Stimulated activated CD8-positive, alpha-beta memory T cell treated with anti-CD3 and anti-CD28 coated beads, Interleukin-4, amount 100 ng/mL, for 1 hour (primary cell): ENCODE results near the gene KAZN.

Source experiments
- DNase-seq, 2 donors: peaks; one replicate each; pipeline ENCODE4 v3.0.0-alpha.2; 2020; ENCODE audit warnings: low read depth in 2 of 2, low spot score in 1 of 2

Gene KAZN

DNA sequence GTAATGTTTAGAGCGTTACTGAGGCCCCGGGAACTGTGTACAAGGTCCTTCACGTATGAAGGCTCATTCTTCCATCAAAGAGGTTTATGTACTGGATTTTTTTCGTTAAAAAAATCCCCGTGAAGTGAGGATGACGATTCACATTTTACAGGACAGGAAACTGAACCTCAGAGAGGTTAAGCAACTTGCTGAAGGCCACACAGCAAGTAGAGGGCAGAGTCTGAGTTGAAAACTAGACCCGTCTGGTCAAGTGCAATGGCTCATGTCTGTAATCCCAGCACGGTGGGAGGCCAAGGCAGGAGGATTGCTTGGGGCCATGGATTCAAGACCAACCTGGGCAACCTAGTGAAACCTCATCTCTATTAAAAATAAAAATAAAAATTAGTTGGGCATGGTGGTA, 140.2 kb downstream of the KAZN start:
- no peak for DNase-seq

DNA sequence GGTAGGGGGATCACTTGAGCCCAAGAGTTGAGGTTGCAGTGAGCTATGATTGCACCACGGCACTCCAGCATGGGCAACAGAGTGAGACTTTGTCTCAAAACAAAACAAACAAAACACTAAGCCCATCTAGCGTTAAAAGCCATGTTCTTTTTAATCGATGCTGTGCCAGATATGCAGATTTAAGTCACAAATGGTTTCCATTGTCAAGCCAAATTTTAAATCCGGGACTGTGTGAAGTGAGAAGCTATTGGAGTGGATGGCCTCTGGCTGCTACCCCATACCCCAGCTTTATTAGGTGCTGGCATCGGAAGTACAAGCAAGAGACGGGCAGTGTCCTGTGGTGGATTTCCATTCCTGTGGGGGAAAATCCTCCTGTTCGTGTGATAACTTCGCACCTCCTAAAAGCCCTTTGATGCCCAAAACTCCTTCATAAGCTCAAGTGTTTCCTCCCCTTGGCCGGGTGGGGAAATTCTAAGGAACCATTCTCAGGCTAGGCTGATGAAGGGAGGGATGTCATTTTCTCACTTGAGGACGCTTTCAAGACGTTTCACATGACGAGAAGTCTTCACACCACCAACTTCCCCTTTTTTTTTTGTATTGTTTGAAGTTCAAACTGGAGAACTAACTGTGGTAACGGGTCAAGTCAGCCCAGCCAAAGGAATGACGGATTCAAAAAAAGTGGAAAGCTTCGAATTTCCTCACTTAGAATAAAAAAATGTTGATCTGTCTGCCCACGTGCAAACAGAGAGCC, 140.8 kb downstream of the KAZN start:
- no peak for DNase-seq

DNA sequence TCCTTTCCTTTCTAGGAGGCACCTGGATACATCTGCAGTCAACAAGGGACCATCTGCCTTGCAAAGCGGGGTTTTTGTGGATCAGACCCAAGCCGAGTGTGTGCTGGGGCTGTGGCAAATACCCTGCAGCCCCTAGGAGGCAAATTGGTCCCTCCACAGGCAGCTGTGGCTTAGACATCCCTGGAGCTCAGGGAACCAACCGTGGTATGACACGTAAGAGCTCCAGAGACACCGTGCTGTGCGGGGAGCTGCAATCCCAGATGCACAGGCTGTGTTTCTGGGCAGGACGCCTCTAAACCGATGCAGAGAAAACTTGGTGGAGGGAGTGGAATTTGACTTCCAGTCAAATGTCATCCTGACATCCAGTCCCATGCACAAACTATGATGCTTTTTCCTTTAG, 141.5 kb downstream of the KAZN start:
- no peak for DNase-seq

DNA sequence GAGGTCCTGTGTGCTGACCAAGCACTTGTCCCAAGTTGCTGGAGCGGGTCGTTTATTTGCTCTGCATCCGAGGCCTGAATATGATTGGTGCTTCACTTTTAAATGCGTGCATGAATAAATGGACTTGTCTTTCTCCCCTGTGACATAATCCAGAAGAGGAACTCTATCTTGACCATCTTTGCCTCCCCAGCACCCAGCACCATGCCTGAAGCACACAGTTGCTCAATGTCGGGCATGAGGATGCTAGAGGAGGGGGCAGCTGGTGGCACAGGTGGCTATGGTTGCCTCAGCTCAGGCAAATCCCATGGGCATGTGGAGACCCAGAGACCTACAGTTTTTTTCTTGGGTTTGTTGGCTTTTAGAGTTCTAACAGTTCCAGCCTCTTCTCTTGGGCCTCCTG, 142.6 kb downstream of the KAZN start:
- no peak for DNase-seq

DNA sequence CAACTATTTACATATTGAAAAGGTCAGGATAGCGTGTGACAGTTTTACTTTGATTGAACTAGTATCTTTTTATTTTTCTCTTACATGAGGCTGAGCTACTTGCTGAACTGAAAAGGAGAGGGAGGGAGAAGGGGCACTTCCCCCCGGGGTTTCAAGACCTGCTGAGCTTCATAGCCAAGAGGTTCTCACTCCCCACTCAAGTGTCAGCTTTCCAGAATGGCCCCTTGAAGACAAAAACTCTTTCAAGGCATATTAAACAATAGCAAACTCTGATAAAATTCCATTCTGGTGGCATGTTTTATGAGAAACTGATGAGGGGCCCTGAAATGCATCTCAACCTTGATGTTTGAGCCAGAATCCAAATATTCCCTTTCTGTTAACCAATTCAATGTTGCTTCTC, 143.0 kb downstream of the KAZN start:
- DNase-seq = no peak

DNA sequence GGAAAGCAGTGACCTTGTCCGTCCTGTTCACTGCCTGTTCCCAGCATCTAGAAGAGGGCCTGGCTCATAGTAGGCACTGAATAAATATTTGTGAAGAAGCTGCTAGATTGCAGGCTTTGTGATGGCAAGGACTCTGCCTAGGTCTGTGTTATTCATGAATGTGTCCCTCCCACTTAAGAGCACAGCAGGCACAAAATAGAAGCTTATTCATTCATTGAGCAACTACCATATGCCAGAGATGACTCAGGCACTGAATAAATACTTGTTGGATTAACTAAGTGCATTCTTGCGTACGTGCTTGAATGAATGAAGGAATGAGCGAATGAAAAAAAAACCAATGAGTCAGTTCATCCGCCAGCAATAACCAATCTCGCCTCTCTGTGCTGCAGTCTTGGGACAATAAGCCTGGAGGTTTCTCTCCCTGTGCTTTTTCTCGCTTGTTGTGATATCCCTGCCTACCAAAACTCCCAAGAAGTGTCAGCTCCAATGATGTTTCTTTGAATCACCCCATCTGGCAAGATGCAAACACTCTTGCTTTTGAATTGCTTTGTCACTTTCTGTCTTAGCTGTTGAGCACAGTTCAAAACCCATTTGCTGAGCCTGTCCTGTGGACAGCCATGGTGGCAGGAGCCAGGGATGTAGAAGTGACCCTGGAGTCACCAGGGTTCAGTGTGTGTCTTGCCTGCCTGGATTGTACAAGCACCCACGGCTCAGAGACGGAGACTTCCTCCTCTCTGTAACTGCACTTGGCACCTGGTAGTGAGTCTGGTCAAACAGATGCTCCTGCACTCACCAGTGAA, 143.9 kb downstream of the KAZN start:
- DNase-seq = no peak

DNA sequence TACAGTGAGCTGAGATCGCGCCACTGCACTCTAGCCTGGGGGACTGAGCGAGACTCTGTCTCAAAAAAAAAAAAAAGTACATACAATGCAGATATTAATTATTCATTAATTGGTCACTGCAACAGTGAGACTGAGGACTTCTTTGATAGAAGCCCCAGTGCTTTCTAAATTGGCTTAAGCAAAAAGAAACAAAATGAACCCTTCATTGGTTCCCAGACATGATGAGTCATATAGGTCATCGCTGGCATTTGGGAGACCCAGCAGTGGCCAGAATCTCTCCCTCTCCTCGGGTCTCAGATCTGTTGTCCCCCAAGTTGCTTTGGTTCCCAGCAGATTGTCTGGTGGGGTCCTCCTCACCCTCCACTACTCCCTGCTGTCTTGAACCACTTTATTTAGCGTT, 144.9 kb downstream of the KAZN start:
- DNase-seq = no peak

DNA sequence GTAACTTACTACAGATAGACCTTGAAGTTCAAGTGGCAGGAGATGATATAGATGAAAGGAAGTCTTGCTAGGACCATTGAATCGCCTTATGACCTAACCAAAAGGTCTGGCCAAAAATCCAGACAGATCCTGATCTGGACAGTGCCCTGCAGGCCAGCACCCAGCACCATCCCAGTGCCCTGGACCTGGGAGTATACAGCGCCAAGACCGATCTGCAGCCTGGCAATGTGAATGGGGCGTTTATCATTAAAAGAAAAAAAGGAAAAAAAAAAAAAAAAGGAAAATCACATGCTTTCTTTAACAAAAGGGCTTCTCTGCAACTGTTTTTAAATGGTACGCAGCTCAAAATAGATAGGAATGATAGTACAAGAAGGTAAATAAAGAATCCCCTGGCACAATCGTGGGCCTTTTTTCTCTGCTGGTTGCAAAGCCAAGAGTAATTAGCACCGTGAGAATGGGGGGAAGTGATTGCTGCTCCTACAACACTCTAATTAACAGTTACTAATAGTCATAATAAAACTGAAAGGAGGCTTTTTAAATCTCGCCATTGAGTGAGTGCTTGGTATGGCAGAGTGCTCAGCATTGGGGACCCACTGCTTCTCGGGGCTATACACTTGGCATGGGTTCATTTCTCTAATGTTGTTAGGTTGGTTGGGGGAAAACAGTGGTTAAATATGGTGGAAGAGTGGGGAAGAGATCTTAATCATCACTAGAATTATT, 146.7 kb downstream of the KAZN start:
- DNase-seq = no peak

DNA sequence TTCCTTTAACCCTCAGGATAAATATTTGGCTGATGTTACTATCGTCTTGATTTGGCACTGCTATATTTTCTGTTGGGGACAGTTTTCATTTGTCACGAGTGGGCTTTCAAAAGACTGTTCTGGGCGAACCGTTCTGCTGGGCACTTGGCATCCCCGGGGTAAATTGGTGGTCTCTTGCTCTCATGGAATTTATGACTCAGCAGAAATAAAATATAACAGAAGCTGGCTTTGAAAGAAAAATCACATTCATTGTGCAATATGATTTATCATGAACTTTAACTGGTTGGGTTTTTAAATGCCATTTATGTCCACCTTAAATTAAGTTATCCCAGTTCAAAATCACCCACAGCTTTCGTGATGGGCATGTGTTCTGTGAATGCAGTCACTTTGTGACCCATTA, 147.3 kb downstream of the KAZN start:
- DNase-seq = no peak

DNA sequence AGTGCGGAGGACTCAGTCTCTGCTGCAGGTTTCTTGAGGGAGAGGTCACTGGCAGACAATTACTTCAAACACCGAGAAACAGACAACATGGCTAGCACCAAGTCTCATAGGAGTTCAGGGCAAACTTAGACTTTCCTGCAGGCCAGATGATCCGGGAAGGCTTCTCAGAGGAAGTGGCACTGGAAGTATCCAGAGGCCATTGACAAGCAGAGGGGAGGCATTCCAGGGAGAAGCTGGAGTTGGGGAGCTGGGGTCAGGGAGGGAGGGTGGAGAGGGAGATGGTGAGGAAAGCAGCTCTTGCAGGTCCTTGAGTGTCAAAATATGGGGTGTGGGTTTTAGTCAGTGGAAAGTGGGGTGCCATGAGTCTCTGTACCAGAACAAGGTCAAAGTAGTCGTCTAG, 147.9 kb downstream of the KAZN start:
- no peak for DNase-seq

DNA sequence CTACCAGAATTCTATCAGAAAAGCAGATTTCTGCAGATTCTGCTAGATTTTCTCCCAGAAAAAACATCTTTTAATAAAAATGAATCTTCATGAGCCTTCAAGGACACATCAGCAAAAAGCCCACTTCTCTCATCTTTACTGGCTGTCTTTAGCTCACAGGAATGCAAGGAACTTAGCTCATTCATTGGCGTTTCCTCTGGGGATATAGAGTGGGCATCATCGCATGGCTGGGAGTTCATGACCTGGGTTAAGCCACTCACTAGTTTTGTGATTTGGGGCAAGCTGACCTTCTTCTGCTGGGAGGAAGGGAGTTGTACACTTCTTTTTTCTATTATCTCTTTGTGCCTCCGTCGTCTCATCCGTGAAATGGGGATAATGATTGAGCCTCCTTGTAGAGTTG, 149.7 kb downstream of the KAZN start:
- no peak for DNase-seq

DNA sequence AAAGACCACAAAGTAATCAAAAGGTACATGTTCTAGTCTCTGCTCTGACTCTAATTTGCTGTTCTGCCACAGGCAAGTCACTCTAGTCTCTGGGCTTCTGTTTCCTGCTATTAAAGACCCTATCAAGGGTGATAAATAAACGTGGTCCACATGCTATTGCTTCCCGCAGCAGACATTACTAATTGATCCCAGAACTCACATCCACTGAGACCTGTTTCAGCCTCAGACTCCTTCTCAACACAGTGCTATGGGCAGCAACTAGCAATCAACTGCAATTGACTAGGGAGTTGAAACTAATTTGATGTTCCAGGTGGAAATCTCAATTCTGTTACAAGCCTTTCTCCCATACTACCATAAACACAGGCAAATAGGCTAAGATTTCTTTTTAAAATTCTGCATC, 150.5 kb downstream of the KAZN start:
- no peak for DNase-seq

DNA sequence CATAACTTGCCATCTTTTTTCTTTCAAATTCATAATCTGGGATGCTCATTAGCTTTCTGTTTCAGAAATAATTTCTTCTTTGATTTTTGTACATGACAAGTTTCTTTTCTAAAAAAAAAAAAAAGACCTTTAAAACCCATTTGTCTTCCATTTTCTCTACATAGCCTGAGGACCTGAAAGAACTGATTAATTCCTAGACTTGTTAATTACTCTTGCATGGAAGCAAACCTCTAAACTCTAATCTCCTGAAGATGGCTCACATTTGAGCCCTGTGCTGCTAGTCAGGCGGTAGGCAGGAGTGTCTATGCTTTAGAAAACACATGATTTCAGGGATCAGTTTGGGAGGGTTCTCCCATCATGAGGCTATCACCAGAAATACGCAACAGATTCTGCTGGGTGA, 152.0 kb downstream of the KAZN start:
- no peak for DNase-seq

DNA sequence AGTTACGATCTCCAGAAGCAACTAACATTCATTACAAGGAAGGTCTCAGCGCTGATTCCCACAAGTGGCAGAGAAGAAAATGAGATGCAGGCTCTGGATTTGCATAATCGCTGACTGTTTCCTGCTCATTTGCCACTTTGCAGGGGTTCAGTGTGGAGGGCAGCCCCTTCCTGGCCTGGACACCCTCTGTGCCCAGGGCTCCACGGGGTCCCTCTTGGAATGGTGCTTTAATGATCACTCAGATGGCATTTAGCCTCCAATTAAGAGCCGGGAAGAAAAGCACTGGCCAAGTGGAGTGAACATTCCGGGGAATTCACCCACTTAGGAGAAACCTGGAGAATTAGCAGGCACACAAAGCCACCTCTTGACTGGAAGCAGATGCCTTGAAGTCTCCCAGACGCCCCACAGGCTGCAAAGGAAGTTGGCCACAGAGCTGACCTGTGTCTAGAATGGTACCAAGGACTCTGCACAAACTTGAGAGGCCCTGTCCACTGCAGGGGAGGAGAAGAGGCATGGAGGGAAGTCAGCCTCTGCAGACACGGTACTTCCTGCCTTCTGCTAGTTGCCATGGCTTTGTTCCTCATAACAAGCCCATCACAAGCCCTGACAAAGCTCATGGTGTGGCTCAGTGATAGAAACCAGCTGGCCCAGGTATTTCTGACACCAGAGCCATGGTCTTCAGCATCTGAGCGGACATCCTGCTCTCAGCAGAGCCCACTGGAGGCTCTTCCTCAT, 157.2 kb downstream of the KAZN start:
- no peak for DNase-seq

DNA sequence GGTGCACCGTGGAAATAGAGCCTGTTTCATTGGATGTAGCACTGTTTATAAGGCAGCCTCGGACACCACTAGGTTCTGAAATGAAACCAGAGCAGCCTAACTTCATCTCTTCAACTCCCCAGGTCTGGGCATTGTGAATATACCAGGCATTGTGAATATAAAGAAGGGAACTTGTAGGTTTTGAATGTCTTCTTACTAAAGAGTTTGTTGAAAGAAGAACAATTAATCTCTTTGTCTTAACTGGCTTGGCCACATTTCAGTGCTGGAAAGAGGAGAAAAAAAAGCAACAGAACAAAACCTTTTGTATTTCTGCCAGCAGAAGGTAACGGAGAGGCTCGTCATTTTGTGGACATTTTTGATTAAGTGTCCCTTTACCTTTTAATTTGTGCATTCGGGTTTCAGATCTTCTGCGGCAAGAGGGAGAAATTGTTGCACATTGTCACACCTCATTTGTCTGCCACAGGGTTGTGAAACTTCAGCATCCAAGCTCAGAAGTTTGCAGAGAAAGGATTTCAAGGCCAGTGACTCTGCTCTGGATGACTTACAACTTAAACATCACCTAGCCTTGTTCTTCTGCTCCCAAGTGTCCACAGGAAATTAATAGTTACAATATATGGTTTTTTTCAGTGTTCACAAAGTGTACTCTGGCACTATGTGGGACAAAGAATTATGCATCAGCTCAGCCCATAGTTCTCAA, 158.3 kb downstream of the KAZN start:
- DNase-seq = no peak

DNA sequence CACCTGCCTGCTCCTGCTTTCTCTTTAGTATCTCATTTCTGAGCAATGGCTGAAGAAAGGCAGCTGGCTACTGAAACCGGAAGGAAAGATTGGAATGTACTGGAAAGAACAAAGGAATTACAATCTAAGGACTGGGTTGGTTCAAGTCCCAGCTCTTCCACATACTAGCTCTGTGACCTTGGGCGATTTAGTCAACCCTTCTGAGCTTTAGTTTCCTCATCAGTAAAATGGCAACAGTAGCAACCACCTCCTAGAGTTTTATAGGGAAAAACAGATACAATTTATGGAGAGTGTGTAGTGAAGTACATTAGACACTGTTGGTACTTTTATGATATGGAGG, 158.8 kb downstream of the KAZN start:
- no peak for DNase-seq

DNA sequence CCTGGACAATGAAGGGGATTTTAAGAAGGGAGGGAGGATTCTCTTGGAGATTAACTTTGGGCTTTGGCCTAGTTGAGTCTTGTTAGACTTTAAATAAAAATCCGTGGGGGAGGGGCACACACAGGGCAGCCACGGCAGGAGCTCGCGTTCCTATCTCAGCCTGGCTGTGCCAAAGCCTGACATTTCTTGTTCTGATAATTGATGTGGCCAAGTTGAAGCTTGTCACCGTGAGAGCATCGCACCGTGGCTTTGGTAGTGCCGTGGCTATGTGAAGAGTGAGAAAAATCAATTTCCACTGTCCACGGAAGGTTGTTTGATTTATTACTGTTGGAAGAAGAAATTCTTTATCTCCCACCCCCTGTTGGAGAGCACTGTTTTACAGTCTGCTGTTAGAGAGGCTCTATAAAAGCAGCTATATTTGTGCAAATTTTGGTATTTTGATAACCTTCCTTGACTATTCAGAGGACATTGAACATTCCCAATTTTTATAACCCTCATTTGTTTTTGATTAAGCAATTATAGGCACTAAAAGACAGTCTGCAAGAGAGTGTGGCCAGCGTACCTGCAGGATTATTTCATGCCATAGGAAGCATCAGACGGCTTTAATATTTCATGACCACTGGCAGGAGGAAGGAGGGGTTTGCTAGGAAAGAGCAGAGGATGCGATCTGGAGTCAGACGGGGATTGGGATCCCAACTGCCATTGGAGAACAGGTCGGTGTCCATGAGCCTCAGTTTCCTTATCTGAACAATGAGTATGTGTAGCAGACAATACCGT, 160.7 kb downstream of the KAZN start:
- DNase-seq = no peak

DNA sequence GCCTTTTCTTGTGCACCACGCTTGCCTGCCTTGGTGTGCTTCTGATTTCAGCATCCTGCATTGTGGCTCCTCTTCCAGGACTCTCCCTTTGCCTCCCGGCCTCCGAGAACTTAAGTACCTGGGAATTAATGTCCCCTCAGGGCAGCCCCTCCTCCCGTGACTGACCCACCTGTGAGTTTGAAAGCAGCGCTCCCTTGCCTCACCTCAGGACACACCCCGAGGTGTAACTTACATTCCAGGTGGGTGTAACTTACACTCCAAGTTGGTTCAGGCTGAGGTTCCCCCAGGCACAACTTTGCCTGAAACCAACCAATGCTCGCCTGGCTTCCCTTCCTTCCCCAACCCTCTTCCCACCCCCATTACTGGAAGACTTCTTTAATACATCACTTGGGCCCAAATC, 161.4 kb downstream of the KAZN start:
- no peak for DNase-seq

DNA sequence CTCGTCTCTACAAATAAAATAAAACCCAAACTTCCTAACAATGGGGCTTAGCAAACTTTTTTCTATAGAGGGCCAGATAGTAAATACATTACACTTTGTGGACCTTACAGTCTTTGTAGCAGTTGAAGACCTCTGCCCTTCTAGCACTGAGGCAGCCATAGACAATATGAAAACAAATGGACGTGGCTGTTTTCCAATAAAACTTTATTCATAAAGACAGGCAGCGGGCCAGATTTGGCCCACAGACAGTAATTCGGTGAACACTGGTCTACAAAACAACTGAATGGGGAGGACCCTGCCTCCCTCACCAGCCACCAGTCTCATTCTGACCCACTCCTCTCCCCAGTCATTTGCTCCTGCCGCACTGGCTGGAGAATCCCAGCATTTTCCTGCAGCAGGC, 162.3 kb downstream of the KAZN start:
- no peak for DNase-seq
